ENCODE results near the gene GAPVD1. TPM values are rescaled to one million over a fixed set of nuclear protein-coding genes. Genes with fewer than 3 reads are reported as not detected.
A peak's percentile ranks its signal among the peaks of the same experiment; 100 is the strongest.

The GAPVD1 gene
- total RNA-seq, 1 experiment from 2014 or later, result 53.1 TPM

DNA sequence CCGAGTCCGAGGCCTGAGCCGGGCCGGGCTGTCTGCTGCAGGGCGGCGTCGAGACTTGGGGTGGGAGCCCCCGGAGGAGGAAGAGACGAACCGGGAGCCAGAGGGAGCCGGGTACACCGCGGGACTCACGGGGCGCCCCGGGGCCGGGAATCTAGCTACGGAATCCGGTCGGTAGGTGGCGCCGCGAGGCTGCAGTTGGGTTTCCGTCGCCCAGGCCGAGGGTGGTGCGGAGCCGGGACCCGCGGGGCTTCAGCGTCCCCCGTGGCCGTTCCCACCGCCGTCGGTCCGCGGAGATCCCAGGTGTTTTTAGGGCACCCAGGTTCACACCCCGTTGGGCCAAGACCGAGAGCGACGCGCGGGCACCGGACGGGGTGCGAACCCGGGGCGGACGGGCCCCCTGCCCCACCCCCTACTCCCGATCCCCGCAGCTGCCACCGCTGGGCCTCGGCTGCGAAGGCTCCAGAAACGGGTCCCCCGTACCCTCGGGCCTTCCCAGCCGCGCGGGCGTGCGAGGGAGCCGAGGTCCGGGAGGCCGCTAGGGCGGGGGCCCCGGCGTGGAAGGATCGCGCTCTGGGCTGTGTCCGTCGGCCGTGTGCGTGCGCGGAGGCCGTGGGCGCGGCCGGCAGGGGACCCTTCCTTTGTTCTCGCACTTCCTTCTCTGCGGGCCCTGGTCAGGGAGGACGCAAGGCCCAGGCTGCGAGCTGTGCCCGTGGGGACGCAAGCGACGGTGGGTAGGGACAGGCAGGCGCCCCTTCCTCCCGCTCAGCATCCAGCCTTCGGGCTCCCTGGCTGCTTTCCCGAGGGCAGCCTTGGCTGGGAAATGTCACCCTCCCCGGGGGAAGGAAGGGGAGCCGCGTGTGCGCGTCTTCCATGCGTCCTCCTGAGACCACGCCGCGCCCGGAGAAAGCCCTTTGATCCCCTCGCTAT lies 146.6 kb downstream of the GAPVD1 start:
- no peaks in the 10 kb centered on the region; the same call in 1 of the 2 replicates for H3K79me2 ChIP-seq (ENCODE audit: insufficient read depth, low read length)
- peak overlapping the region; percentile 79 to 81 for H3K4me3 ChIP-seq (replicated peaks in 1 of 2; ENCODE audit: low read depth in 1 of 2, low read length in 2 of 2)
- no peak for DNase-seq (ENCODE audit: low read depth, low spot score)
- no peaks in the 10 kb centered on the region for H3K9me2 ChIP-seq (ENCODE audit: insufficient read depth)
- H4K20me1 ChIP-seq (ENCODE audit: insufficient read depth), result no peaks in the 10 kb centered on the region
- no peaks in the 10 kb centered on the region for H3K36me3 ChIP-seq (ENCODE audit: control insufficient read depth in 1 of 2, insufficient read depth in 2 of 2, low read length in 2 of 2)
- H3K9me3 ChIP-seq (ENCODE audit: control insufficient read depth in 1 of 2, insufficient read depth in 1 of 2, low read depth in 1 of 2, low read length in 2 of 2), result no peaks in the 10 kb centered on the region
- no TSS peak for BruUV-seq (replicated peaks)
- H3K27ac ChIP-seq (ENCODE audit: low read depth, low read length), result peak overlapping the region; percentile 82
- H3K27me3 ChIP-seq (ENCODE audit: insufficient read depth, low read length), result no peaks in the 10 kb centered on the region
- TF ChIP-seq TCF7L2 (IDR thresholded peaks at IDR 0.05; ENCODE audit: borderline replicate concordance, extremely low read depth, insufficient read depth, insufficient read length), result peak; percentile 75
- TF ChIP-seq POLR2AphosphoS5 (IDR thresholded peaks at IDR 0.05; ENCODE audit: low read depth, low read length), result peak; percentile 65
- TF ChIP-seq, protein P1, sequence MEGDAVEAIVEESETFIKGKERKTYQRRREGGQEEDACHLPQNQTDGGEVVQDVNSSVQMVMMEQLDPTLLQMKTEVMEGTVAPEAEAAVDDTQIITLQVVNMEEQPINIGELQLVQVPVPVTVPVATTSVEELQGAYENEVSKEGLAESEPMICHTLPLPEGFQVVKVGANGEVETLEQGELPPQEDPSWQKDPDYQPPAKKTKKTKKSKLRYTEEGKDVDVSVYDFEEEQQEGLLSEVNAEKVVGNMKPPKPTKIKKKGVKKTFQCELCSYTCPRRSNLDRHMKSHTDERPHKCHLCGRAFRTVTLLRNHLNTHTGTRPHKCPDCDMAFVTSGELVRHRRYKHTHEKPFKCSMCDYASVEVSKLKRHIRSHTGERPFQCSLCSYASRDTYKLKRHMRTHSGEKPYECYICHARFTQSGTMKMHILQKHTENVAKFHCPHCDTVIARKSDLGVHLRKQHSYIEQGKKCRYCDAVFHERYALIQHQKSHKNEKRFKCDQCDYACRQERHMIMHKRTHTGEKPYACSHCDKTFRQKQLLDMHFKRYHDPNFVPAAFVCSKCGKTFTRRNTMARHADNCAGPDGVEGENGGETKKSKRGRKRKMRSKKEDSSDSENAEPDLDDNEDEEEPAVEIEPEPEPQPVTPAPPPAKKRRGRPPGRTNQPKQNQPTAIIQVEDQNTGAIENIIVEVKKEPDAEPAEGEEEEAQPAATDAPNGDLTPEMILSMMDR (IDR thresholded peaks at IDR 0.05 in 2 of 3, conservative IDR thresholded peaks at IDR 0.05 in 1 of 3; ENCODE audit: borderline replicate concordance in 1 of 3, insufficient read depth in 1 of 3, low read depth in 2 of 3, low read length in 2 of 3), result peak in 2 of 3 experiments; percentile 80 to 82; a peak in 4 of 6 replicates
- no peak for TF ChIP-seq ZNF274 (IDR thresholded peaks at IDR 0.05; ENCODE audit: low read depth, low read length)
- TF ChIP-seq YY1 (IDR thresholded peaks at IDR 0.05; ENCODE audit: extremely low read depth, insufficient replicate concordance, low read depth, low read length), result no peak
- TF ChIP-seq POLR2A (IDR thresholded peaks at IDR 0.05; ENCODE audit: borderline replicate concordance, extremely low read depth, insufficient read depth, insufficient read length), result peak; percentile 21
- TF ChIP-seq ZFX (IDR thresholded peaks at IDR 0.05), result peak; percentile 97
- ATAC-seq, result peak; percentile 65
- peak overlapping the region; percentile 92 for H3K4me2 ChIP-seq (ENCODE audit: low read length)
- no peak overlapping the region for H2AFZ ChIP-seq (ENCODE audit: low read depth, low read length, poor library complexity, severe bottlenecking)
- POLR2A ChIA-PET, result interaction anchor here (1.3 to 1.4 kb wide), 3 partner anchors 9 to 167 kb away, joined by 4 to 5 read pairs (median 4); partner anchors contain the start of gene HSPA5
- H3K9ac ChIP-seq (ENCODE audit: low read length), result peak overlapping the region; percentile 83
- intact Hi-C loops (cut with micrococcal nuclease), result loop anchor here (1.0 to 5.0 kb wide), 6 partner anchors 223 to 1083 kb away; partner anchors contain the start of gene PBX3
- CTCF ChIA-PET, result interaction anchor here (0.6 to 3.3 kb wide), 17 partner anchors 9 to 1150 kb away, joined by 3 to 25 read pairs (median 3); no protein-coding TSS in a partner anchor
- RAD21 ChIA-PET (ENCODE audit: low non-redundant PET in 1 of 2, low total read pairs in 2 of 2, uncharacterized antibody in 2 of 2, unreplicated experiment in 2 of 2), result interaction anchor here (1.0 kb wide), 2 partner anchors 656 to 1083 kb away, joined by 3 read pairs; no protein-coding TSS in a partner anchor
- peaks cover 17 to 54% of the 10 kb centered on the region in 2 experiments for H3K4me1 ChIP-seq (ENCODE audit: control insufficient read depth in 1 of 2, insufficient read depth in 2 of 2, low read length in 2 of 2)
